HG03175 (cell line): Measurements from ENCODE around the gene TPK1.
"Not testable (repeated sequence)": the region's sequence is repeated elsewhere in the genome, so short reads cannot be mapped to it uniquely, and the experiment has no call there.

Experiments
- ATAC-seq: cut with Tn5 transposase; IDR thresholded peaks from one replicate; pipeline ENCODE4 v1.9.1; 2021; ENCODE audit warnings: mild to moderate bottlenecking, moderate library complexity; ENCODE audit not compliant: unreplicated experiment

The TPK1 gene

DNA sequence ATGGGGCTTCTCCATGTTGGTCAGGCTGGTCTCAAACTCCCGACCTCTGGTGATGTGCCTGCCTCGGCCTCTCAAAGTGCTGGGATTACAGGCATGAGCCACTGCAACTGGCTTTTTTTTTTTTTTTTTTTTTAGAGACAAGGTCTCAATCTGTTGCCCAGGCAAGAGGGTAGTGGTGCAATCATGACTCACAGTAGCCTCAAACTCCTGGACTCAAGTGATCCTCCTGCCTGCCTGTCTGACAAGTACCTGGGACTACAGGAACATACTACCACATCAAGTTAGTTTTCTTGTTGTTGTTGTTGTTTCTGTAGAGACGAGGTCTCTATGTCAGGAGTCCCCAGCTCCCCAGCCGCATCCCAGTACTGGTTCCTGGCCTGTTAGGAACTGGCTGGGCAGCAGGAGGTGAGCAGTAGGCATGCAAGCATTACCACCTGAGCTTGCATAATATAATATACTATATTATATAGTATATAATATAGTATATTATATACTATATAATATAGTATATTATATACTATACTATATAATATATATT is 55.7 kb downstream of the TPK1 start:
- ATAC-seq, result no peak

DNA sequence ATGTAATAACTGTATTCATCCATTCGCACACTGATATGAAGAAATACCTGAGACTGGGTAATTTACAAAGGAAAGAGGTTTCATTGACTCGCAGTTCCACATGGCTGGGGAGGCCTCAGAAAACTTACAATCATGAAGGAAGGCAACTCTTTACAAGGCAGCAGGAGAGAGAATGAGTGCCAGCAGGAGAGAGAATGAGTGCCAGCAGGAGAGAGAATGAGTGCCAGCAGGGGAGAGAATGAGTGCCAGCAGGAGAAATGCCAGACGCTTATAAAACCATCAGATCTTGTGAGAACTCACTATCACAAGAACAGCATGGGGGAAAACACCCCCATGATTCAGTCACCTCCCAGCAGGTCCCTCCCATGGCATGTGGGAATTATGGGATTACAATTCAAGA is 58.0 kb downstream of the TPK1 start:
- ATAC-seq, result not testable (repeated sequence)

DNA sequence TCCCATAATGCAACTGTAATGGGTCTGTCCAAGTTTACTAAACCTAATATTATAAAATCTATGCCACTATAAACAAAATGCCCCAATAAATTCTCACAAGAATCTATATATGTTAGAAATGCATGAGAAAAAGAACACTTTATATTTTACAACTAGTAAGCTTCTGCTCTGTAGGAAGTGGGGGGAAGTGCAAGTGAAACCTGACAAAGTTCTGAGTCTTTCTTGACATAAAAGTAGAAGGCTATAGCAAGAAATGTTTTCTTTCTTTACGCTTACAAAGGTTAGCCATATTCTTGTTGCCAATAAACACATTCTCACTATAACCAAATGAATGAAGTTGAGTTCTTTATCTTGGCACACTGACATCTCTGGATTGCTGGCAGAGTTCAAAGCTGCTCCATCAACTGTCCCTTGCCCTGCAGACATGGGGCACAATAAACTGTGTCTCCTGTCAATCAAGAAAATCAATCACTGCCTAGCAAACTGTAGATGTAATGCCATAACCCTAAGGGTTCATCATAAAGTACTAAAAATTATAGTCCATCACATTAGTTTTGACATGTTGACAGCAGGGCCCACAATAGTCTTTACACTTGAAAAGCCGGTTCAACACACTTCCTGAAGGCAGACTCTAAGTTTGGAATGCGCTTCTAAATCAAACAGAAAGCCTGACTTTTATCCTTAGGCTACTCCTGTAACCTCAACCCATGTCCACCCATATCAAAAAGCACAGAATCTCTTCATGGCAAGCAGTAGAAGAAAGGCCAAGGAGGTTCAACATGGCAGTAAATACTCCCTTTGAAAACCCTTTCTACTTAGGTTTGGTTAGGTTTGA is 58.6 kb downstream of the TPK1 start:
- no peak for ATAC-seq

DNA sequence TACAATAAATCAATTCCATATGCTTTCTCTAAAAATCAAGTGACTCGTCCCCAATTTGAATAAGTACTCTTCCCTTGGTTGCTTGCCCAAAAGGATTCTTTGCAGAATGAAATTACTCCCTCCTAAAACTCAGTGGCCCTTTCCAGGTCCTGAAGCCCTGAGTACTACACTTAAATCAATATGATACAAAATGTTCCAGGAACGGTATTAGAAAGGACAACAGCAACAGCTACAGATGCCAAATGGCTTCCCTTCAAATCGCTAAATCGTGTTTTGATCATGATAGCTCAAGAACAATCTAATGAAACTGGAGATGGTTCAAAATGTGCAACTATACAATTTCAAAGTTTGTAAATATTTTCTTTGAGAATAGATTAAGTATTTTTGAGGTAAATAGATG is 59.4 kb downstream of the TPK1 start:
- ATAC-seq, result no peak

DNA sequence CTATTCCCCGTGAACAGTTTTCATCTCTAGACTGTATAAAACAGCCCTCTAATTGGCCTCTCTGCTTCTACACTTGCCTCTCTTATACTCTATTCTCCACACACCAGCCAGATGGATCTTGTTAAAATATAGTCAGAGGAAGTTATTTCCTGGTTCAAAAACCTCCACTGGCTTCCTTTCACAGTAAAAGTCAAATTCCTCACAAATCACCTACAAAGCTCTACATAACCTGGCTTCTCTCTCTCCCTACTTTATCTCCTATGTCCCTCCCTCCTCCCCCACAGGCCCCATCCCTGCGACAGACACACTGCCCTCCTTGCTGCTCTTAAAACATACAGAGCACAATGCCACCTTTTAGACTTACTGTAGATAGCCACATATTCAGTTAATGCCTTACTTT is 60.1 kb downstream of the TPK1 start:
- ATAC-seq, result no peak

DNA sequence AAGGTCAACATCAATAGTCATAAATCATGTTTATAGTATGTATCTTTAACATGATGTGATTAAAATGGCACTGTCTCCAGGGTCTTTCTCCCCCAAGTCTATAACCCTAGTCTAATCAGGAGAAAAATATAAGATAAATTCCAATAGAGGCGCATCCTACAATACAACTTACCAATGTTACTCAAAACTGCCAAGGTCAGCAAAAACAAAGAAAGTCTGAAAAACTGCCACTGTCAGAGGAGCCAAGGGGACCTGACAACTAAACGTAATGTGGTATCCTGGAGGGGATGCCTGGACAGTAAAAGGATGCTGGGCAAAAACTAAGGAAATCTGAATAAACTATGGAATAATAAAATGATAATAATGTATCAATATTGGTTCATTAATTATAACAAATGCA is 63.9 kb downstream of the TPK1 start:
- ATAC-seq, result no peak

DNA sequence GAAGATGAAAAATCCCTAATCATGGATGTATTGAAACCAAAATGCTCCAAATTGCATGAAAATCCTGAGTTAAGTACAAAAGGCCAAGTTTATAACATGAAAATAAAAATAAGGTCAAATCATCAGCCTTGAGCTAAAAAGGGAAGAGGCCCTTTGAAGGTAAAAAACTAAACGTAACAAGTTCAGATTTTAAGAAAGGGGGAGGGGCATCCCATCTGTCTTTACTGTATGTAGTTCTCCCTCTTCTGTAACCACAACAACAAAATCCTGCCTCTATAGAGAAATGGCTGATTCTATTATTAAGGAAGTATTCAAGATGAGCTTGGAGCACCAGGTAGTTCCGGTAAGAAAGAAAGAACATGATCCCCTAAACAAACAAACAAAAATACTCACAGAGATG is 64.7 kb downstream of the TPK1 start:
- no peak for ATAC-seq

DNA sequence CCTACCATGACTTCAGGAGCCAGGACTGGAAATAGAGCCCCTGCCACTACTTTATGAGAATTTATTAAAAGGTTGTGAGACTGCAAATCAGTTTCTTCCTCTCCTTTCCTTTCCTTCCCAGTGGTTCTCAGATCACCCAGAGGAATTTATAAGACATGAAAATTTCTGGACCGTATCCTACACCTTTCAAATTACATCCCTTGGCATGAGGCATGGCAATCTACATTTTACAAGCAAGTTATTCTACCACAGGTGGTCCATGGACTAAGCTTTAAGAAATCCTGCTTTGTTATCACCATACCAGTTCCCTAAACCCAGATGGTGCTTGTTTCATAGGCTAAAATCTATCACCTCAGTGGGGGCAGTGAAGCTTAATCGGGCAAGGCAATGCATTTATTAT is 66.5 kb downstream of the TPK1 start:
- ATAC-seq, result no peak

DNA sequence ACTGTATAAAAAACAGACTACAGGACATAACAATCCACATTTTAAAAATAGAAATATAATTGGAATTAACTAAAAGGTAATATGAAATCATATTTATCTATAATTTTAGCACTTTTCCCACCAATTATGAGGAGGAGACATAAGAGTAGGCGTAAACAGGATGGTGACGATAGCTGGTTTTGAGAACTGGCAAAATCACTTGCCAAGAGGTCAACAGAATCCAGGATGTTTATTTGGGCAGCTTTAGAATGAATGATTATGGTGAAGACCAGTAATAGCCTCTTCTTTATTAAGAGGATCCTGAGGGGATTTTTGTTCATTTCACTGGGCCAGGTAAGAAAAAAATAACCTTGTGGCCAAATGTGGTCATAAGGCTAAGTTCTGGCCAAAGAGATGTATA is 67.2 kb downstream of the TPK1 start:
- no peak for ATAC-seq

DNA sequence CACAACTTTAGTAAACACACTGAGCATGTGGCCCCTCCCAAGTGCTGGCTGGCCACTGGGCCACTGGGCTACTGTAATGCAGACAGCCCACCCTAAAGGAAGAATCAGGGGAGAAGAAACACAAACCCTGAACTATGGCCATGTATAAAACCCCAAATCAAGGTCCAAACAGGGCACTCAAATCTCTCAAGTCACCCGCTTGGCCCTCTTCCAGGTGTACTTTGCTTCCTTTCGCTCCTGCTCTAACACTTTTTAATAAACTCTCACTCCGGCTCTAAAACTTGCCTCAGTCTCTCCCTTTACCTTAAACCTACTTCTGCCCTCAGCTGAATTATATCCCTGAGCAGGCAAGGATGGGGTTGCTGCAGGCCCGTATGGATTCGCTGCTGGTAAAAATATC is 72.6 kb downstream of the TPK1 start:
- ATAC-seq, result no peak

DNA sequence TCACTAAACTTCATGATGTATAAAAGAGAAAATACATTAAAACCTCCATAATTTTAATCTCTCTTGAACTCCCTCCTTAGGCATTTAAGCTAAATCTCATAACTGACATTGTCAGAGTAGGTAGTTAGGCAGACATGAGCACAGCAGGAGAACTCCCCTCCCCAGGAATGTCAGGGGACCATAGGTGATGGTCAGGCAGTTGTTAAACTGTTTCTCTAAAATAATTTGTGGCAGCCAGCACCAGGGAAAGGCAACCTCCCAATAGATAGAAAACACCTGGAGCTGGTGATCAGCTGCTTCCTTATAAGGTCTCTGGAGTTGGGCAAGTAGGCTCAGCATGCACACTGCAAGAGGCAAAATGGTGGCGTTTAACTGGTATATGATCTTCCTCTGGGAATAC is 73.0 kb downstream of the TPK1 start:
- ATAC-seq, result no peak

DNA sequence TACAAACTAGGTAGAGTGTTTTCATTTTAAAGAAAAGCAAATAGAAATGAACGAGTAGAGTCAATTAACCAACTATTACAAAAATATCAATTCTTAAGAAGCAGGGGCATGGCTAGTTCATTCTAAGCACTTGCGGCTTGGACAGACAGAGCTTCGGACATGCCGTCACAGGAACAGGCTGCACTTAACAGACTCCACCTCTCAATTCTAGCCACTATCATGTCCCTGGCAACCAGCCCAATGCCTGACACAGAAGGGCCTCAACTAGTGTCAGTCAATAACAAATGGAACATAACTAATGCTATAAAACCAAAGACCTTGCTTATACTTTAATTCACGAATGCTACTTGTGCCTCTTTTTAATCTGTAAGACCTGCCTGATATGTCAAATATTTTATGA is 74.4 kb downstream of the TPK1 start:
- no peak for ATAC-seq

DNA sequence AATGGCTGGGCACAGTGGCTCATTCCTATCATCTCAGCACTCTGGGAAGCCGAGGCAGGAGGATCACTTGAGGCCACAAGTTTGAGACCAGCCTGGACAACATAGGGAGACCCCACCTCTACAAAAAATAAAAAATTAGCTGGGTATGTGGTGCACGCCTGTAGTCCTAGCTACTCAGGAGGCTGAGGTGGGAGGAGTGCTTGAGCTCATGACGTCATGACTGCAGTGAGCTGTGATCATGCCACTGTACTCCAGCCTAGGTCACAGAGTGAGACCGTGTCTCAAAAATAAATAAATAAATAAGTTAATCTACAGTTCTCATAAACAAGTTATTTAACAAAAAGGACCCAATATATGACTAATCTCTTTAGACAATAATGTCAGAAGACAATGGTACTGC is 76.2 kb downstream of the TPK1 start:
- no peak for ATAC-seq

DNA sequence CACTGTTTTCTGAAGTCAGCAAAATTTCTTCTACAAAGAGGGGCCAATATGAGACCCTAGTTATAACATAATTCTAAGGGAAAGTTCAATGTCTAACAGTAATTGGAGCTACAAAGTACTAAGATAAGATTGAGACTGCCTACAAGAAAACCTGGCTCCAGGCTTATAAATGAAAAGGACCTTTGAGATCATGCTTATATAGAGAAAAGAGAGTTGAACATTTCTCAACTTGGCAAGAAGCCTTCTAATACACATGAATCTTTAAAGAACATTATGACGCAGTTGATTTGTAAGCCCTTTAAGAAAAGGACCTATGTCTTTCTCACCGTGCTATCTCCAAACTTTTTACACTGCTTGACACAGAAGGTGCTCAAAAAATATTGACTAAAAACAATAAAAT is 87.9 kb downstream of the TPK1 start:
- ATAC-seq, result no peak

DNA sequence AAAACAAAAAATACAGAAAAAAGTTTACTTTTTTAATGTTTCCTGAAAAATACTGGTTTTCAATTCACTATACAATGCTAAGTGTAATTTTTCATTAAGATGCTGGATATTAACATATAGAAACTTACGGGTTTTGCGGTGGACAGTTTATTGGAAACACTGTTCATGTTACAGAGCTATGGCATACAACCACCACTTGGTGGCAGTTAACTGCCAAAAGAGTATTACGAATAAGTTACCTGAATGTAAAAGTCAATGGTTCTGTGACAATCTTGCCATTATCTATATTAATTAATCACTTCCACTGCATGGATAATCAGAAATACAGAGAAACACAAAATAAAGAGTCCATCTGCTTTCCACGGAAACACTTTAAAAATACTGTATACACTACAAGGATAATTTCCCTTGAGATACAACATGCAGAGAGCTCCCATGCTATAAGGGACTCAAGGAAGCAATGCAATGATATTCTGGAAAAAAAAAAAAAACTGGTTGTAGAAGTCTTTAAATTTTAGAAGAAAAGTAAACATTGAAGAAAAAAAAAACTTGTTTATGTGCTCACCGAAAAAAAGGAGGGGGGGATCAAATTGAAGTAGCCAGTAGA is 97.0 kb downstream of the TPK1 start:
- peak; percentile 94 for ATAC-seq

DNA sequence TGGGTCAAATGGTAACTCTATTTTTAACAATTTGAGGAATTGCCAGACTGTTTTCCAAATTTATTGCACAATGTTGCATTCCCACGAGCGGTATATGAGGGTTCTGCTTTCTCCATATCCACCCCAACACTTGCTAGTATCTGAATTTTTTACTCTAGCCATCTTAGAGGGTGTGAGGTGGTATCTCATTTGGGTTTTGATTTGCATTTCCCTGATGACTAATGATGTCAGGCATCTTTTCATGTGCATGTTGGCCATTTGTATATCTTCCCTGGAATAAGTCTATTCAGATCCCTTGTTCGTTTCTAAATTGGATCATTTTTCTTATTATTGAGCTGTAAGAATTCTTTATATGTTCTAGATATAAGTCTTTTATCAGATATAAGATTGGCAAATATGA is 97.7 kb downstream of the TPK1 start:
- ATAC-seq, result no peak

DNA sequence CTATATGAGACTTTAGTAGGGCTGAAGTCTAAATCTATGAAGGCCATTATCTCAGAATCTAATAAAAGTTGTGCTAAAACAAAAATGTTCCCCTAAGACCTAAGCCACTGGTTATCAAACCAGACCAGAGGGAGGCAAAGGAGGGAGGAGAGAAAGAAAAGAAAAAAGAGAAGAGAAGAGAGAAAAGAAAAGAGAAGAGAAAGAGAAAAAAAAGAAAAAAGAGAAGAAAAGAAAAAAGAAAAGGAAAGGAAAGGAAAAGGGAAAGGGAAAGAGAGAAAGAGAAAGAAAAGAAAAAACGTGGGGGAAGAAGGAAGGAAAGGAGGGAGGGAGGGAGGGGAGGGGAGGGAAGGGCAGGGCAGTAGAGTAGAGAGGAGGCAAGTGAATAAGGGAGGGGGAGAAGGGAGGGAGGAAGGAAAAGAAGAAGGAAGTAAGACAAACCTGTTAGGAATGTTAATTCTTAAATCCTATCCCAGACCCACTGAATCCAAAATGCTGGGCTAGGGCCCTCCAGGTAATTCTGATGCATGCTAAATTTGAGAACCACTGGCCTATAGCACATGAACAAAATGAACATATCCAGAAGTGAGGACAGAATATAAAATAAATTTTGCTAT is 98.9 kb downstream of the TPK1 start:
- ATAC-seq, result no peak

DNA sequence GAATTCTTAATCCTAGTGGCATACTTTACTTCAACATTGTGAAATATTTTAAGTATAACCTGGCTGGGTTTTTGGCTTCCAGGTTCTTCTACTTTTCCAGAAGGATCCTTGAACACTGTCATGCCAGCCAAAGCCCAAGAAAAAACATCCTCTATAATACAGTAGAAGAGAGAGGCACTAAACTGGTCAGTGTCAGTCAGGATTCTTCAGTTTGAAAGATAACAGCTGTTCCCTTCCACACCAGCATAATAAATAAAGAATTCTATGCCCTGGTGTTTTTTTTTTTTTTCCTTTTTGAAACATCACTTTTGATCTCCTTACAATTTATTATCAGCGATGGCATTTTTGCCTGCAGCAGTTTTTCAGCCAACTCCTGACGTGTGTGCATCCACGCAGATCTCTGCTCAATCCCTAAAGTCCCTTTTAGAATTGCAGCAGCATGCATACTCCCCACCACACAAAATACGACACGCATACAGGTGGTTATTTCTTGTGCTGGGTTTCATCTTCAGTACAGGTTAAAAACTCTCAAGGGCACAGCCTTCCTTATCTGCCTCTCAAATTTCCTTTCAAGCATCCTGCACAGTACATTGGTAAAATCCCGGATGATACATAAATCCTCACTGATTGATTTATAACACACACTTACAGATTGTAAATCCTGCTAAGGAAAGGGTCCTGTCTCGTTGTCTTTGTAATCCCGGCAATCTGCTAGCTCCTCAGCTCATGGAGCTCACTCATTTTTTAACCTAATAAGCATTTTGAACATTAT is 100.2 kb downstream of the TPK1 start:
- no peak for ATAC-seq

DNA sequence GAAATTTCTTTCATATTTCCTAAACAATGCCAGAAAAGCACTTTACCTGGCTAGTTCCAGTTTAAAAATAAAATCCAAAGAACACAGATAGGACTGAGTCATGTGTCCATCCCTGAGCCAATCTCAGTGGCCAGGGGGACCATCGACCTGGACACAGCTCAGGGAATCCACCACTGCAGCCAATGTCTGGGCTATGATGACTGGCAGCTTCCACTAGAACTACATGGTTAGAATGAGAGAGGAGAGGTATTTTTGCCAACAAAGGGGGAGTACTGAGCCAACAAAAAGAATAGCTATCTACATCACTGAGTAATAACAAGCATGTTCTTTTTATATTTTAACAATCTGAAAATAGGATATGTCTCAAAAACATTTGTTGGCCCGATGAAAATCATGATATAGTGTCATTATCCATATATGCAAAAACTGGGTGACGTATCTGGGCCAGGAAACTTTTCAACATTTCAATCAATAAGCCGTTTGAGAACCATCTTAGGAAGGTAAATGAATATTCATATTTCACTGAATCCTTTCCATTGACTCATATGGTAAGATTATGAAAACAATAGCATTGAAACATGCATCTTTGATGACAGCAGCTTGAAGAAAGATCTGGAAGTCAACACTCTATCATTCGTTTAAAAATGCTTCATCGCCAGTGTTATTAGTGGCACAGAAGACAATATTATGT is 104.0 kb downstream of the TPK1 start:
- ATAC-seq, result no peak

DNA sequence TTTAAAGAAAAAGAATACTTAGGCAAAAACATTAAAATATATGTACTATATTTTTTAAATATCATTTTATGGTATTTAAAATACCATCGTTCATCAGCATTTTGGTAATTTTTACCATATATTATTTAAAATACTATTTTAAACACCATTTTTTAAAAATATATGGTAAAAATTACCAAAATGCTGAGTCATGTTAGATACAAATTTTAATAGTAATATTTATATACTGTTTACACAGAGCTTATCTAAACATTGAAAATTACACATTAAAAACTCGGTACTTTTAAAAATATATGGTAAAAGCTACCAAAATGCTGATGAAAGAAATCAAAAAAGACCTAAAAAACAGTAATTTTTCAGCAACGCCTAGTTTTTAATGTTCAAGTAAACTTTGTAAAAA is 105.6 kb downstream of the TPK1 start:
- ATAC-seq, result no peak

DNA sequence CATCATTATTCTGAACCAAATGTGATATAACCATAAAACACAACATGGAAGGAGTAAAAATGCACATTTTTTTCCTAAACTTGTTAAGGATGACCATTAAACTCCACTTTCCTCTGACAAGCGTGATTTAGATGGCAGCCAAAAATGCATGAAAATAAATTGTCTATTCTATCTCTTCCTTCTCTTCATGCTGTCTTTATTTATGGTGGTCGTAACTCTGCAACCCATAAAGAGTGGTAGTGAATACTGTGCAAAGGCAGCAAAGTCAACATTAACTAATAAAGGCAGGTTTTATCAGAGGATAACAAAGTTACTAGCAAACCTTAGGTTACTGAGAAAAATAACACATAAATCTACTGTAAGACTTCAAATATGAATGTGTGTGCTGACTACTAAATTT is 106.6 kb downstream of the TPK1 start:
- ATAC-seq, result no peak
